Skeletal muscle tissue (tissue), 4 donors: Measurements from ENCODE around the gene CD69. TPM values are rescaled to one million over a fixed set of nuclear protein-coding genes. Genes with fewer than 3 reads are reported as not detected.
"Not testable (repeated sequence)": the region's sequence is repeated elsewhere in the genome, so short reads cannot be mapped to it uniquely, and the experiment has no call there.

Experiments
- H3K27ac ChIP-seq: one replicate; pipeline ENCODE4 v1.7.0; 2013; ENCODE audit warnings: mild to moderate bottlenecking, low read depth, low read length, inconsistent platforms
- H3K27me3 ChIP-seq, 3 donors: one replicate each; pipeline ENCODE4 v1.7.0; 2013; ENCODE audit warnings: low read length in 3 of 3; ENCODE audit not compliant: control insufficient read depth in 3 of 3, insufficient read depth in 3 of 3
- H3K36me3 ChIP-seq, 3 donors: one replicate each; pipeline ENCODE4 v1.7.0; 2013; ENCODE audit warnings: low read length in 3 of 3; ENCODE audit not compliant: control insufficient read depth in 3 of 3, insufficient read depth in 3 of 3
- H3K4me1 ChIP-seq, 3 donors: one replicate each; pipeline ENCODE4 v1.7.0; 2013; ENCODE audit warnings: low read length in 3 of 3, mild to moderate bottlenecking in 3 of 3; ENCODE audit not compliant: control insufficient read depth in 3 of 3, insufficient read depth in 3 of 3
- H3K4me3 ChIP-seq, 3 donors: one replicate each; pipeline ENCODE4 v1.7.0; 2013; ENCODE audit warnings: low read length in 3 of 3
- H3K9ac ChIP-seq, 3 donors: one replicate each; pipeline ENCODE4 v1.7.0; 2013; ENCODE audit warnings: low read length in 3 of 3, mild to moderate bottlenecking in 3 of 3, moderate library complexity in 2 of 3, low read depth in 1 of 3
- H3K9me3 ChIP-seq, 3 donors: one replicate each; pipeline ENCODE4 v1.7.0; 2013; ENCODE audit warnings: low read length in 3 of 3; ENCODE audit not compliant: control insufficient read depth in 3 of 3
- total RNA-seq: library from RNA; depleted of rRNA; stranded (reverse); fragments of >200 nt; gene quantifications from one replicate; pipeline ENCODE4 v1.2.3, GENCODE V29; 2014
- donor health status: Osteomylitis.

CD69 gene
- total RNA-seq, 1 donor from 2014 or later: 8.4 TPM

- no peak overlapping the region for H3K9ac ChIP-seq
- no peak overlapping the region for H3K27ac ChIP-seq
- H3K27me3 ChIP-seq: no peaks in the 10 kb centered on the region
- H3K36me3 ChIP-seq: no peaks in the 10 kb centered on the region
- H3K9me3 ChIP-seq: no peaks in the 10 kb centered on the region
- no peak overlapping the region for H3K4me3 ChIP-seq
- H3K4me1 ChIP-seq: no peaks in the 10 kb centered on the region
These were observed 36.7 kb downstream of the CD69 start for GRCh38 chr12:9724023-9724422.

- H3K4me3 ChIP-seq: no peak overlapping the region
- no peak overlapping the region for H3K27ac ChIP-seq
- no peaks in the 10 kb centered on the region for H3K36me3 ChIP-seq
- no peaks in the 10 kb centered on the region for H3K27me3 ChIP-seq
- H3K9me3 ChIP-seq: no peaks in the 10 kb centered on the region
- no peak overlapping the region for H3K9ac ChIP-seq
- no peaks in the 10 kb centered on the region for H3K4me1 ChIP-seq
These were observed 39.2 kb downstream of the CD69 start for GRCh38 chr12:9721394-9722092.

GRCh38 chr12:9719790-9720189 is 40.9 kb downstream of the CD69 start:
- no peaks in the 10 kb centered on the region for H3K9me3 ChIP-seq
- H3K4me3 ChIP-seq: no peak overlapping the region
- no peaks in the 10 kb centered on the region for H3K4me1 ChIP-seq
- H3K27ac ChIP-seq: no peak overlapping the region
- H3K27me3 ChIP-seq: no peaks in the 10 kb centered on the region
- no peak overlapping the region for H3K9ac ChIP-seq
- no peaks in the 10 kb centered on the region for H3K36me3 ChIP-seq

- no peaks in the 10 kb centered on the region for H3K27me3 ChIP-seq
- no peaks in the 10 kb centered on the region for H3K9me3 ChIP-seq
- H3K27ac ChIP-seq: no peak overlapping the region
These were observed 41.7 kb downstream of the CD69 start for GRCh38 chr12:9718968-9719367.

GRCh38 chr12:9717070-9717925 is 43.4 kb downstream of the CD69 start:
- Histone ChIP-seq H3K4me3 (no peak overlapping the region), H3K27me3 (no peaks in the 10 kb centered on the region), H3K27ac (no peak overlapping the region), H3K4me1 (no peaks in the 10 kb centered on the region), H3K36me3 (no peaks in the 10 kb centered on the region), H3K9me3 (no peaks in the 10 kb centered on the region), H3K9ac (no peak overlapping the region)

More at GRCh38 chr12:9718968-9719367, 41.7 kb downstream of the CD69 start:
- H3K4me3 ChIP-seq: no peak overlapping the region
- H3K4me1 ChIP-seq: no peaks in the 10 kb centered on the region
- H3K36me3 ChIP-seq: no peaks in the 10 kb centered on the region
- H3K9ac ChIP-seq: no peak overlapping the region

GRCh38 chr12:9713032-9713558 is 47.6 kb downstream of the CD69 start:
- H3K36me3 ChIP-seq, H3K9ac ChIP-seq, H3K27me3 ChIP-seq, H3K4me3 ChIP-seq, H3K27ac ChIP-seq, H3K4me1 ChIP-seq, H3K9me3 ChIP-seq: not testable (repeated sequence)

GRCh38 chr12:9711664-9712063 is 49.0 kb downstream of the CD69 start:
- no peaks in the 10 kb centered on the region for H3K36me3 ChIP-seq
- no peak overlapping the region for H3K27ac ChIP-seq
- no peaks in the 10 kb centered on the region for H3K27me3 ChIP-seq
- H3K4me3 ChIP-seq: no peak overlapping the region
- H3K9ac ChIP-seq: no peak overlapping the region
- H3K9me3 ChIP-seq: no peaks in the 10 kb centered on the region
- peaks cover 0 to 4% (median 0%) of the 10 kb centered on the region in 3 donors for H3K4me1 ChIP-seq

GRCh38 chr12:9710584-9711375 is 49.9 kb downstream of the CD69 start:
- no peak overlapping the region for H3K4me3 ChIP-seq
- no peak overlapping the region for H3K27ac ChIP-seq
- no peaks in the 10 kb centered on the region for H3K27me3 ChIP-seq
- no peaks in the 10 kb centered on the region for H3K9me3 ChIP-seq
- H3K9ac ChIP-seq: no peak overlapping the region
- H3K4me1 ChIP-seq: peaks cover 0 to 4% (median 0%) of the 10 kb centered on the region in 3 donors
- H3K36me3 ChIP-seq: no peaks in the 10 kb centered on the region

- Histone ChIP-seq H3K36me3 (no peaks in the 10 kb centered on the region), H3K27me3 (no peaks in the 10 kb centered on the region), H3K9ac (no peak overlapping the region), H3K4me1 (peaks cover 0 to 4% (median 0%) of the 10 kb centered on the region in 3 donors), H3K4me3 (no peak overlapping the region), H3K27ac (no peak overlapping the region), H3K9me3 (no peaks in the 10 kb centered on the region)
These were observed 51.8 kb downstream of the CD69 start for GRCh38 chr12:9708853-9709252.
